ENCODE measurements around the gene GABRA6. TPM values are rescaled to one million over a fixed set of nuclear protein-coding genes. Genes with fewer than 3 reads are reported as not detected.

The GABRA6 gene
- polyA plus RNA-seq, 2 of the 4 experiments (the other 2 are of a cell fraction) = not detected

GRCh38 chr5:161713042-161713441 lies 27.5 kb downstream of the GABRA6 start:
- DNase-seq (ENCODE audit: low read depth in 1 of 2, low spot score in 1 of 2) (no peak), FAIRE-seq (no peak), ATAC-seq (no peak)
- no peaks in the 10 kb centered on the region for H3K4me1 ChIP-seq
- WGBS (ENCODE audit: missing lambda C conversion rate) = 0% methylated on average over 2 of the region's 2 CpGs
- ChIA-PET CTCF (no interaction called here), POLR2A (no interaction called here)
- no peak overlapping the region for H3K4me2 ChIP-seq
- no peaks in the 10 kb centered on the region for H3K9me3 ChIP-seq
- TF ChIP-seq SMC3 (IDR thresholded peaks at IDR 0.05) (no peak), RCOR1 (IDR thresholded peaks at IDR 0.05; ENCODE audit: low read depth, low read length) (no peak), PBX3 (IDR thresholded peaks at IDR 0.05) (no peak), ZNF302 (CRISPR knock-in tag; IDR thresholded peaks at IDR 0.05) (no peak), JUNB (IDR thresholded peaks at IDR 0.05) (no peak), CHD4 (IDR thresholded peaks at IDR 0.05; ENCODE audit: borderline replicate concordance) (no peak), MAZ (IDR thresholded peaks at IDR 0.05; ENCODE audit: borderline replicate concordance, low read depth, low read length) (no peak), CBX2 (IDR thresholded peaks at IDR 0.05; ENCODE audit: borderline replicate concordance, low read depth) (no peak), BHLHE40 (IDR thresholded peaks at IDR 0.05; ENCODE audit: low read depth, low read length) (no peak), EHMT2 (IDR thresholded peaks at IDR 0.05; ENCODE audit: low read depth) (no peak), ELK1 (IDR thresholded peaks at IDR 0.05; ENCODE audit: low read depth, low read length) (no peak), HES2 (IDR thresholded peaks at IDR 0.05) (no peak), POLR2AphosphoS2 (conservative IDR thresholded peaks at IDR 0.05; ENCODE audit: low read length) (no peak), ZFP36 (IDR thresholded peaks at IDR 0.05; ENCODE audit: borderline replicate concordance, partially characterized antibody) (no peak), MYC (IDR thresholded peaks at IDR 0.05; ENCODE audit: borderline replicate concordance, low read length) (no peak), RFX5 (IDR thresholded peaks at IDR 0.05) (no peak)
- no peak overlapping the region for H3K4me3 ChIP-seq
- no peak overlapping the region for H3K27ac ChIP-seq

GRCh38 chr5:161719157-161719556 lies 33.6 kb downstream of the GABRA6 start:
- H3K4me2 ChIP-seq = no peak overlapping the region
- no peaks in the 10 kb centered on the region for H3K4me1 ChIP-seq
- H3K9me3 ChIP-seq = no peaks in the 10 kb centered on the region
- no peak overlapping the region for H3K27ac ChIP-seq
- 91% methylated on average over 1 of the region's 1 CpG for WGBS (ENCODE audit: missing lambda C conversion rate)
- no peak overlapping the region for H3K4me3 ChIP-seq
- FAIRE-seq = no peak
- TF ChIP-seq RFX5 (IDR thresholded peaks at IDR 0.05) (no peak), ZSCAN20 (CRISPR knock-in tag; IDR thresholded peaks at IDR 0.05) (no peak), POLR2A (IDR thresholded peaks at IDR 0.05; ENCODE audit: low read length) (no peak), PHF8 (IDR thresholded peaks at IDR 0.05; ENCODE audit: borderline replicate concordance, low read depth) (no peak), TP53 (CRISPR knock-in tag; IDR thresholded peaks at IDR 0.05) (no peak), HOXB5 (CRISPR knock-in tag; IDR thresholded peaks at IDR 0.05) (no peak), ZC3H11A (IDR thresholded peaks at IDR 0.05) (no peak), RCOR1 (IDR thresholded peaks at IDR 0.05; ENCODE audit: low read depth, low read length) (no peak), JUN (IDR thresholded peaks at IDR 0.05) (no peak), RARB (CRISPR knock-in tag; IDR thresholded peaks at IDR 0.05) (no peak), CEBPB (IDR thresholded peaks at IDR 0.05) (no peak), ATOH8 (CRISPR knock-in tag; IDR thresholded peaks at IDR 0.05; ENCODE audit: low read depth) (no peak), ZFP36 (IDR thresholded peaks at IDR 0.05; ENCODE audit: borderline replicate concordance, partially characterized antibody) (no peak)
- DNase-seq (ENCODE audit: low read depth in 1 of 2, low spot score in 1 of 2) = no peak
- CTCF ChIA-PET = no interaction called here
- ATAC-seq = no peak
- POLR2A ChIA-PET = no interaction called here
